ENCODE measurements around the gene CANT1. TPM values are rescaled to one million over a fixed set of nuclear protein-coding genes. Genes with fewer than 3 reads are reported as not detected.

The CANT1 gene
- polyA plus RNA-seq, 1 donor: 52.1 TPM

- H3K27me3 ChIP-seq (ENCODE audit: control insufficient read depth, insufficient read depth, low read length): no peaks in the 10 kb centered on the region
- H3K36me3 ChIP-seq (ENCODE audit: control insufficient read depth, insufficient read depth, low read length): no peaks in the 10 kb centered on the region
- DNase-seq: no peak
- H3K4me1 ChIP-seq (ENCODE audit: control insufficient read depth, insufficient read depth, low read length): no peaks in the 10 kb centered on the region
- peaks cover 5% of the 10 kb centered on the region for H3K9me3 ChIP-seq (ENCODE audit: control insufficient read depth, low read depth, low read length)
- no peak overlapping the region for H3K4me3 ChIP-seq (ENCODE audit: low read length)
- no CpG with 5 or more reads among the region's 11 CpGs for WGBS (ENCODE audit: insufficient coverage, low lambda C conversion rate)
- H3K27ac ChIP-seq (ENCODE audit: low read length): no peak overlapping the region
Observed at GRCh38 chr17:79049821-79050220, 40.3 kb upstream of the CANT1 start.

GRCh38 chr17:79048826-79049755 lies 39.5 kb upstream of the CANT1 start:
- DNase-seq: no peak
- H3K4me3 ChIP-seq (ENCODE audit: low read length): no peak overlapping the region
- no peak overlapping the region for H3K27ac ChIP-seq (ENCODE audit: low read length)
- H3K36me3 ChIP-seq (ENCODE audit: control insufficient read depth, insufficient read depth, low read length): no peaks in the 10 kb centered on the region
- peaks cover 2% of the 10 kb centered on the region for H3K9me3 ChIP-seq (ENCODE audit: control insufficient read depth, low read depth, low read length)
- no CpG with 5 or more reads among the region's 21 CpGs for WGBS (ENCODE audit: insufficient coverage, low lambda C conversion rate)
- H3K27me3 ChIP-seq (ENCODE audit: control insufficient read depth, insufficient read depth, low read length): no peaks in the 10 kb centered on the region
- no peaks in the 10 kb centered on the region for H3K4me1 ChIP-seq (ENCODE audit: control insufficient read depth, insufficient read depth, low read length)

GRCh38 chr17:79047923-79048825 lies 38.6 kb upstream of the CANT1 start:
- DNase-seq: no peak
- Histone ChIP-seq H3K27ac (ENCODE audit: low read length) (no peak overlapping the region), H3K36me3 (ENCODE audit: control insufficient read depth, insufficient read depth, low read length) (no peaks in the 10 kb centered on the region), H3K27me3 (ENCODE audit: control insufficient read depth, insufficient read depth, low read length) (no peaks in the 10 kb centered on the region), H3K9me3 (ENCODE audit: control insufficient read depth, low read depth, low read length) (no peaks in the 10 kb centered on the region), H3K4me1 (ENCODE audit: control insufficient read depth, insufficient read depth, low read length) (no peaks in the 10 kb centered on the region), H3K4me3 (ENCODE audit: low read length) (no peak overlapping the region)
- WGBS (ENCODE audit: insufficient coverage, low lambda C conversion rate): no CpG with 5 or more reads among the region's 41 CpGs

GRCh38 chr17:79047291-79047920 lies 37.8 kb upstream of the CANT1 start:
- DNase-seq: no peak
- Histone ChIP-seq H3K36me3 (ENCODE audit: control insufficient read depth, insufficient read depth, low read length) (no peaks in the 10 kb centered on the region), H3K9me3 (ENCODE audit: control insufficient read depth, low read depth, low read length) (no peaks in the 10 kb centered on the region), H3K4me3 (ENCODE audit: low read length) (no peak overlapping the region), H3K27me3 (ENCODE audit: control insufficient read depth, insufficient read depth, low read length) (no peaks in the 10 kb centered on the region), H3K4me1 (ENCODE audit: control insufficient read depth, insufficient read depth, low read length) (no peaks in the 10 kb centered on the region), H3K27ac (ENCODE audit: low read length) (no peak overlapping the region)
- WGBS (ENCODE audit: insufficient coverage, low lambda C conversion rate): no CpG with 5 or more reads among the region's 30 CpGs

- Histone ChIP-seq H3K4me1 (ENCODE audit: control insufficient read depth, insufficient read depth, low read length) (no peaks in the 10 kb centered on the region), H3K27me3 (ENCODE audit: control insufficient read depth, insufficient read depth, low read length) (no peaks in the 10 kb centered on the region), H3K27ac (ENCODE audit: low read length) (no peak overlapping the region), H3K36me3 (ENCODE audit: control insufficient read depth, insufficient read depth, low read length) (no peaks in the 10 kb centered on the region), H3K4me3 (ENCODE audit: low read length) (no peak overlapping the region), H3K9me3 (ENCODE audit: control insufficient read depth, low read depth, low read length) (no peaks in the 10 kb centered on the region)
- DNase-seq: no peak
- WGBS (ENCODE audit: insufficient coverage, low lambda C conversion rate): no CpG with 5 or more reads among the region's 15 CpGs
Observed at GRCh38 chr17:79046916-79047280, 37.3 kb upstream of the CANT1 start.

GRCh38 chr17:79046197-79046915 lies 36.8 kb upstream of the CANT1 start:
- WGBS (ENCODE audit: insufficient coverage, low lambda C conversion rate): no CpG with 5 or more reads among the region's 25 CpGs
- Histone ChIP-seq H3K27me3 (ENCODE audit: control insufficient read depth, insufficient read depth, low read length) (no peaks in the 10 kb centered on the region), H3K4me1 (ENCODE audit: control insufficient read depth, insufficient read depth, low read length) (no peaks in the 10 kb centered on the region), H3K27ac (ENCODE audit: low read length) (no peak overlapping the region), H3K9me3 (ENCODE audit: control insufficient read depth, low read depth, low read length) (no peaks in the 10 kb centered on the region), H3K36me3 (ENCODE audit: control insufficient read depth, insufficient read depth, low read length) (no peaks in the 10 kb centered on the region), H3K4me3 (ENCODE audit: low read length) (no peak overlapping the region)
- DNase-seq: no peak

- H3K4me3 ChIP-seq (ENCODE audit: low read length): no peak overlapping the region
- no peaks in the 10 kb centered on the region for H3K9me3 ChIP-seq (ENCODE audit: control insufficient read depth, low read depth, low read length)
- H3K4me1 ChIP-seq (ENCODE audit: control insufficient read depth, insufficient read depth, low read length): no peaks in the 10 kb centered on the region
- no peaks in the 10 kb centered on the region for H3K27me3 ChIP-seq (ENCODE audit: control insufficient read depth, insufficient read depth, low read length)
- no peak overlapping the region for H3K27ac ChIP-seq (ENCODE audit: low read length)
- DNase-seq: peak in 1 of 2 donors; percentile 45
- no peaks in the 10 kb centered on the region for H3K36me3 ChIP-seq (ENCODE audit: control insufficient read depth, insufficient read depth, low read length)
- WGBS (ENCODE audit: insufficient coverage, low lambda C conversion rate): no CpG with 5 or more reads among the region's 11 CpGs
Observed at GRCh38 chr17:79045842-79046196, 36.3 kb upstream of the CANT1 start.

GRCh38 chr17:79045001-79045729 lies 35.6 kb upstream of the CANT1 start:
- H3K4me1 ChIP-seq (ENCODE audit: control insufficient read depth, insufficient read depth, low read length): no peaks in the 10 kb centered on the region
- no peak for DNase-seq
- no peaks in the 10 kb centered on the region for H3K9me3 ChIP-seq (ENCODE audit: control insufficient read depth, low read depth, low read length)
- no peaks in the 10 kb centered on the region for H3K36me3 ChIP-seq (ENCODE audit: control insufficient read depth, insufficient read depth, low read length)
- no peak overlapping the region for H3K27ac ChIP-seq (ENCODE audit: low read length)
- H3K4me3 ChIP-seq (ENCODE audit: low read length): no peak overlapping the region
- H3K27me3 ChIP-seq (ENCODE audit: control insufficient read depth, insufficient read depth, low read length): no peaks in the 10 kb centered on the region
- WGBS (ENCODE audit: insufficient coverage, low lambda C conversion rate): no CpG with 5 or more reads among the region's 15 CpGs

- no peaks in the 10 kb centered on the region for H3K4me1 ChIP-seq (ENCODE audit: control insufficient read depth, insufficient read depth, low read length)
- WGBS (ENCODE audit: insufficient coverage, low lambda C conversion rate): no CpG with 5 or more reads among the region's 11 CpGs
- H3K4me3 ChIP-seq (ENCODE audit: low read length): no peak overlapping the region
- no peaks in the 10 kb centered on the region for H3K9me3 ChIP-seq (ENCODE audit: control insufficient read depth, low read depth, low read length)
- H3K36me3 ChIP-seq (ENCODE audit: control insufficient read depth, insufficient read depth, low read length): no peaks in the 10 kb centered on the region
- H3K27ac ChIP-seq (ENCODE audit: low read length): no peak overlapping the region
- no peak for DNase-seq
- no peaks in the 10 kb centered on the region for H3K27me3 ChIP-seq (ENCODE audit: control insufficient read depth, insufficient read depth, low read length)
Observed at GRCh38 chr17:79044462-79044861, 34.9 kb upstream of the CANT1 start.
